Stimulated activated naive CD4-positive, alpha-beta T cell treated with Interleukin-2 at 50 U/mL for 16 hours (primary cell): ENCODE measurements around the gene CDK5RAP3.
A peak's percentile ranks its signal among the peaks of the same experiment; 100 is the strongest.
"Not testable (repeated sequence)": the region's sequence is repeated elsewhere in the genome, so short reads cannot be mapped to it uniquely, and the experiment has no call there.

Source experiments
- DNase-seq: peaks from one replicate; lab custom pipeline; 2025; lab: John Stamatoyannopoulos, UW

The CDK5RAP3 gene

DNA sequence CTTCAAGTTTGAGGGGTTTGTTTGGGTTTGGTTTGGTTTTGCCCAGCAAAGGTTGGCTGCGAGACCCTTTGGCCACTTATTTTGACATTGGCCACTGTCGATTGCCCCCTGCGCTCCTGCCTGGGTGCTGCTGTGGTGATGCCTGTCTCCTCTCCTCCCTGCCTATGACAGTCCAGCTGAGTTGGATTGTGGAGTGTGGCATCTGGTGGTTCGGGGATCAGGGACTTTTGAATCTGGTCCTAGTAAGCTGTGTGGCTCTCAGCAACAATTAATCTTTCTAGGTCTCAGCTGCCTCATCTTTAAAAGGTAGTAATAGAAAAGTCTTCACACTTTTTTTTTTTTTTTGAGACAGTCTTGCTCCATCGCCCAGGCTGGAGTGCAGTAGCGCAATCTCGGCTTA lies 27.1 kb downstream of the CDK5RAP3 start:
- no peak for DNase-seq

DNA sequence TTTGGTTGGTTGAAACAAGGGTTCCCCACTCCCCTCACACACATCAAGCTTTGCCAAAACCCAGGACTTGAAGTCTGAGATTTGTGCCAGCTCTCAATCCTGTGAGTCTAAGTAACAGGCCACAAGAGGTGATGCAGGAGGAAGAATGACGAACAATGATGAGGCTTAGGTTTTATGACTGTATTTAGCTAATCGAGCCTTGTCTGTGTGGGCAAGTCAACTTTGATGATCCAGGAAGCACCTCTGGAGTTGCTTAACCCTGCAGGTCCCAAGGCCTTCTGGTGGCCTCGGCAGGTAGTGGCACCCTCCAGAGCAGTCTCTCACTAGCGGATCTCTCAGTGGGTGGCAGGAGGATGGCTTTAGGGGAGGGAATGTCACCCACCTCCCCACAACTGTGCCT lies 28.7 kb downstream of the CDK5RAP3 start:
- no peak for DNase-seq

DNA sequence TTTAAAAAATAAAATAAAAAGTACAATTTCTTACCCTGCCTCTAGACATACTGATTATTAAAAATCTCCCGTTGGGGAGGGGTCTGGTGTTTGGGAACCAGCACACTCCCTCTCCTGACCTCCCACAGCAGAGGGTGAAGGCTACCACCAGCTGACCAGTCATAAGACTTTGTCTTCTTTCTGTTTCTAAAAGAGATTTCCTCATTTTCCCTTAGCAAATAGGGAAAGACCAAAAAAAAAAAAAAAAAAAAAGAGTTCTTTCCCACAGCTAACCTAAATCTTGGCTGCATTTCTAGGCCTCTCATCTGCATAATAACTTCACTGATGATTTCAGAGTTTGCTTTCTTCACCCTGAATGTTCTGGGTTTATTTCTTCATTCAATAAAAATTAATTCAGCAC lies 30.3 kb downstream of the CDK5RAP3 start:
- DNase-seq, result no peak

DNA sequence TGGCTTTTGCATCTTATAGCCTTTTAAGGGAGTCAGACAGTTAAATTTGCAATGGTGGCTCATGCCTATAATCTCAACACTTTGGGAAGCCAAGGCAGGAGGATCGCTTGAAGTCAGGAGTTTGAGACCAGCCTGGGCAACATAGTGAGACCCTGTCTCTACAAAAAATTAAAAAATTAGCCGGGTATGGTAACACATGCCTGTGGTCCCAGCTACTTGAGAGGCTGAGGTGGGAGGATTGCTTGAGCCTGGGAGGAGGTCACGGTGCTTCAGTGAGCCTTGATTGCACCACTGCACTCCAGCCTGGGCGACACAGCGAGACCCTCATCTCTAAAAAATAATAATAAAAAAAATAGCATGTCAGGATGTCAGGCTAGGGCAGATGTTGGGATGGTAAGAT lies 30.7 kb downstream of the CDK5RAP3 start:
- not testable (repeated sequence) for DNase-seq

DNA sequence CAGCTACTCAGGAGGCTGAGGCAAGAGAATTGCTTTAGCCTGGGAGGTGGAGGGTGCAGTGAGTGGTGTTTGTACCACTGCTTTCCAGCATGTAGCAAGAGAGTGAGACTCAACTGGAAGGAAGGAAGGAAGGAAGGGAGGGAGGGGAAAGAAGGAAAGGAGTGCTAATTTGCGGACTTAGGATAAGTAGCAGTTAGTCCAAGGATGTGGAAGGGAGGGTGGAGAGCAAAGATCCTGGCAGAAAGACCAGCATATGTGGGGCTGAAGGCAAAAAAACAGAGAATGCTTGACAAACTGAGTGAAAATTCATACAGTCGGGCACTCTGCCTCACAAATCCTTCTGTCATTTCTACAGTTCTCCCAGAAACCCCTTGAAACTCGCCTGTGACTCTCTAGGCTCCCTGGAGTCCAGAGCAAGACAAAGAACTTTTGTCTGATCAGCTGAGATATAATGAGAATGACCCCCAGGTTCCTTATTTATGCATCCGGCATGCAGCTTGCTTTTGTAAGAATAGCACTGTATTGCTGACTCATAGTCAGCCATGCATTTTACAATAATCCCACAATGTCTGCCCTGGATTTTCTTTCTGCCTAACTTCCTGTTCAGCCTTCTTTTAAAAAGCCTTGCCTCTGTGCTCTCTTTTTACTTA lies 31.5 kb downstream of the CDK5RAP3 start:
- DNase-seq, result no peak

DNA sequence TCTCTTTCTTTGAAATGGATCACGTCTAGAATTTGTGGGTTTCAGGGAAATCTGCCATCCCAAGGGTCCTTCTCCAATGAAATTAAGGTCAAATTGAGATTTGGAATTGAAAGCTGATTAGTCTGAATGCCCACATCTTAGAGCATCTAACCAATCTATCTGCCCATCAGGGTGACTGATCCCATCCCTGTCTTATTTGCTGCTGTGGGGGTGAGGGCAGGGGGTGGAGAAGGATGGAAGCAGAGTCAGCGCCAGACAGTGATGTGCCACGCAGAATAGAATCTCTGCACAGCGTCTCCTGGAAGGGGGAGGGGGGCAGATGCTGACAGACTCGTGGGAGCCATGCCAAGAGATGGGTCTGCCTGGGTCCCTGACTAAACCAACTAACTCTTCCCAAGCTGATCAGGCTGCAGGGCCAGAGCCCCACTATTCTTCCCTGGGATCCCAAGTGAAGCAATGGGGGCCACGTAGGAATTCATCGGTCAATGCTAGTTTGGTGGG lies 32.1 kb downstream of the CDK5RAP3 start:
- no peak for DNase-seq

DNA sequence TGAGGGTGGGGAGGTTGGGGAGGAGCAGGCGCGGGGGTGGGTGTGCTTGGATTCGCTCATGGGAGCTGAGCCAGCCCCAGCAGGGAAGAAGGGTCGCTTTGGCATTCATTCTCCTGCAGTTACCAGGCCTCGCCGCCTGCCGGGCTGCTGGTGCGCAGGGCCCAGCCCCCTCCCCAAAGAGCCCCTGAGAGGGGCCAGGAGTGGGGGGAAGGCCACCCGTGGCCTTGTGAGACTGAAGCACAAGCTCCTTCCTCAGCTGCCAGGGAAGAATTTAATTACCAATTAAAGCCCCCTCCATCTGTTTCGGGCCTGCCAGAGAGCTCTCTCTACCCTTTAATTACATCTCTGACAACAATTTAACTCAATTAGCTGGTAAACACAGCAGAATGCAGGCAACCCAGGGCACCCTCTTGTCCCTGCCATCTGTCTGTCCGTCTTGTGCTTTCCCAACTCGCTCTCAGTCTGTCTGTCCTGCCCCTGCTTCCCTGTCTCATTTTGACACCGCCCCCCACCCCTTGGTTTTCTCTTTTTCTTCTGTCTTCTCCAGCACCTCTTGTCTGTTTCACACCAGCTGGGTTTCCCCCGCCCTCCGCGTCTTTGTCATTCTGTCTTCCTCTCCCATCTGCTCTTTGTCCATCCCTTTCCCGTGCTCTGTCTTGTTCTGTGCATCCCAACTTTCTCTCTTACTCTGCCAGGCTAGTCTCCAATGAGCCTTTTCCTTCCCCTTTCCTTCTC lies 32.7 kb downstream of the CDK5RAP3 start:
- DNase-seq, result no peak

DNA sequence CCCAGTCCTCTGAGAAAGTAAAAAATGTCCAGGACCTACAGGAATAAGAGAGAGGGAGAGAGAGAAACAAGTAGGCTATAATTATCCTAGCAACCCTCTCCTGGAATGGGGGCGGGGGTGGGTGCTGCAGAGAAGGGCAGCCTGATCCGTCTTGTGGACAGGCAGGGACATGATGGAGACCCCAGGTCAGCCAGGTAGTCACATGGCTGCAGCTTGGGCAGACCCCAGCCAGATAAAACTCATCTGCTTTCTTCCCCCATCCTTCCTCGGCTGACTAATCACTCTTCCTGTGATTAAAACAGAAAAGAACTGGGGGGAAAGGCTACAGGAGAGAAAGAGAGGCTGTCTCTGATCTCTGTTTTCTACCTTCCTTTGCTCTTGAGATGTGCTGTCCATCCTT lies 34.1 kb downstream of the CDK5RAP3 start:
- no peak for DNase-seq

DNA sequence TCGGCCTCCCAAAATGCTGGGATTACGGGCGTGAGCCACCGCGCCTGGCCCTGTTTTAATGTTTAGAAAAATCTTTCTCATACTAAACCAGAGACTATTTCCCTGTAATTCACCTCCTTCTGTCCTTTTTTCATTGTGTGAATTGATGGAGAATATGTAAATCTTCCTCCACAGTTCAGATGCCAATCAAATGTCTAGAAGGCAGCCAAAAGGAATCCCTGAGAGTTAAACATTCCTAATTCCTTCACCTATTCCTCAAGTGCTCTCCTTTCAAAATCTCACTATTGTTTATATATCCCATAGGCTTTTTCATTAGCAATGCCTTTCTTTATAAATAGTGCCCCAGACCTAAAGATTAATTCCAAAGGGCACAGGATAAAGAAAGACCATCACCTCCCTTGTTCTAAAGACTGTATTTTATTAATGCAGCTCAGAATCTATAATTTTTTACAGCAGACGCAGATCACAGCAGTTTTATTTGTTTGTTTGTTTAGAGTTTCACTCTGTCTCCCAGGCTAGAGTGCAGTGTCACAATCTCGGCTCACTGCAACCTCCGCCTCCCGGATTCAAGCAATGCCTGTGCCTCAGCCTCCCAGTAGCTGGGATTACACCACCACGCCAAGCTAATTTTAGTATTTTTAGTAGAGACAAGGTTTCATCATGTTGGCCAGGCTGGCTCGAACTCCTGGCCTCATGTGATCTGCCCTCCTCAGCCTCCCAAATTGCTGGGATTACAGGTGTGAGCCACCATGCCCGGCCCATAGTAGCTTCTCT lies 36.2 kb downstream of the CDK5RAP3 start:
- no peak for DNase-seq

DNA sequence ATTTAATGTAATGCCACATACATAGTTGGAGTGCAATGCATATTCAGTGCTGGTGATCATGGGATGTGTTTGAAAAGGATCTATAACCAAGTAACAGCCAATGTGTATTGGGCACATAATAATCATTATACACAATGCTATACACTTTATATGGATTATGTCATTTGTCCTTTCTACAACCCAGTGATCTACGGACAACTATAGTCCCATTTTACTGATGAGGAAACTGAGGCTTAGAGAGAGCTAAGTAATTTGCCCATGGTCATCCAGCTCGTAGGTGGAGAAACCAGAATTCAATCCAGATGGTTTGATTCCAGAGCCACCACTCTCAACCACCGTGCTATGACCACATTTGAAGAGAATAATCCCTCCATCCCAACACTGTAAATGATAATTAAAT lies 39.3 kb downstream of the CDK5RAP3 start:
- no peak for DNase-seq

DNA sequence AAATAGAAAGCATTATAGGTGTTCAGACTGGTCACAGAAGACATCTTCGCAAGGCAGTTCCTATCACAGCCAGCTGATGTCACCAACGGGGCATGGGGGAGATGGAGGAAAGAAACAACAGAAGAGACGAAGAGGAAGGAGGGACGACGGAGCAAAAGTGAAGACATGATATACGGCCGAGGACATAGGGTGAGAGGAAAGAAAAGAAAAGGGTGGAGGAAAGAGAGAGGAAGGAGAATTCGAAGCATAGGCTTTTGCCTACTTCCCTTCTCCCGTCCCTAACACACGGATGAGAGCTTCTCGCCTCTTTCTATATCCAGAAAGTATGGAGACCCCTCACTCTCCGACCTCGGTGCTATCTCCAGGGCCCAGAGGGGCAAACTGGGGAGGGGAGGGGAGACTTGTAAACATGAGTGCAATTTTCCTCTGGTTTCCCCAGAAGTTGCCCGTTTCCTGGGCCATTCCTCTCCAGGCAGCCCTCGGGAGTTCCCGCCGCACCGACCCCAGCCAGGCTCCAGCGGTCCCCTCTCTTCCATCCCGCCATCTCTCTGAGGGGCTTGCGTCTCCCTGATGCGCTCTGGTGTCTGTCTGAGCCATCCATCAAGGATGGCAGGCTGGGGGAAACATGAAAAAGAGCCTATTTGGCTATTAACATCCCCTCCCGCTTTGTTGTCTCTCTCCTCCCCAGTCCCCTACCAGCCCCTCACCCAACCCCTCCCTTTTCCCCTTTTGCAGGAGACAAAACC lies 40.7 kb downstream of the CDK5RAP3 start:
- peak; percentile 32 for DNase-seq

DNA sequence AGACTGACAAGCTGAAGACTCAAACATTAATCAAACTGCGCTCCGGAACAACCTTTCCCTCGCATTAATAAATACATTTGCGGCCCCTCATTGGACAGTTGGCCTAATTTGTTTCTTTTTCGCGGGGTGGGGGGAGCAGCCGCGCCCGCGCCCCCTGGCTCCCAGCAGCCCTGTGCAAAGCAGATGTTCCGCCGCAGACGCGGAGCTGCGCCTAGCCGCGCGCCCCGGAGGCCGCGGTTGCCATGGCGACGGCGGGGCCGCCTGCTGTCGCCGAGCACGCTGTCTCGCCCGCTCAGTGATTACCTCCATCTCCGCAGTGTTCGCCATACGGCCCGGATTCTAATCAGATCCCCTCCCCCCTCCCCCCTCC lies 41.2 kb downstream of the CDK5RAP3 start:
- DNase-seq, result peak; percentile 46

DNA sequence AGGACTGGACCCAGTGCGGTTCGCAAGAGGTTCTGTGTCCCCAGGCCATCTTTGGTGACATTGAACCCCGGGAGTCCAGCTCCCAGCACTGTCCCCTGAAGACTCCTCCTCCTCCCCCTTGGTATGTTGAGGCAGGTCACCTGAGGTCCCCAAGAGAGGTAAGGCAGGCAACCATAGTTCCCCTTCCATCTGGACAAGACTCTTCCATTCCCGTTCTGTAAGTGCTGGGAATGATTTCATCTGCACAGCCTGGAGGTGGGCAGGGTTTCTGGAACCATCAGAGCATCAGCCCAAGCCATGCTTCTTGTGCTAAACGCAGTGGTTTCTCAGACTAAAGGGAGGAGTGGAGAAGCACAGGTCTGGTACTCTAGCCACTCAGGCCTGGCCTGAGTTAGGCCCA lies 41.7 kb downstream of the CDK5RAP3 start:
- no peak for DNase-seq

DNA sequence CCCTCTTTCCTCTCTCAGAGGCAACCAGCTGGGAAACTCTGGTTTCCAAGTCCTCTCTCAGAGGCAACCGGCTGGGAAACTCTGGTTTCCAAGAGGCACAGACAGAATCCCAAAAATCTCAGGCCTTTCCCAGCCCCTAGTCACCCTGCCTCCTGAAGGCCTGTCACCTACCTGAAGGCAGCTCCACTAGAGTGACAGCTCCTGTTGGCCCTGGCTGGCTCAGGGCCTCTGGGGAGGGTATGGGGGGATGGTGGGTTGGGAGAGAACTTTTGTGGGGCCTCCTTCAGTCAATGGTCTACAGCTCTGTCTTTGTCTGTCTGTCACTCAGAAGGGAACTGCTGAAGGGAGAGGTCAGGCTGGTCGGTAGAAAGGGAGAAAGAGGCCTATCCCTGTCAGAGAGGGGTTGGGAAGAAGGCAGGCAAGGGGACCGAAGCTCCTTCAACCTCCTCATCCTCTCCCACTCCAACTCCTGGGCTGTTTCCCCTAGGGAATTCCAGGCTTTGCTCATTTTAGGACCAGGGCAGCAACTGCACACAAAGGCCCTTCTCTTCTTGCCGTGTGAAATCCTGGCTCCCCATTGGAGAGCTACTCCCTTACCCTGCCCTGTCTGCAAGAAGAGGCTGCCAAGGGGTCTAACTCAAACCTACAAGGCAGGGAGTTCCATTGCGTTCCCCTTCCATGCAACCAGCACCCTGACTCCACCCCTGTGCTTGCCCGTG lies 43.1 kb downstream of the CDK5RAP3 start:
- no peak for DNase-seq

DNA sequence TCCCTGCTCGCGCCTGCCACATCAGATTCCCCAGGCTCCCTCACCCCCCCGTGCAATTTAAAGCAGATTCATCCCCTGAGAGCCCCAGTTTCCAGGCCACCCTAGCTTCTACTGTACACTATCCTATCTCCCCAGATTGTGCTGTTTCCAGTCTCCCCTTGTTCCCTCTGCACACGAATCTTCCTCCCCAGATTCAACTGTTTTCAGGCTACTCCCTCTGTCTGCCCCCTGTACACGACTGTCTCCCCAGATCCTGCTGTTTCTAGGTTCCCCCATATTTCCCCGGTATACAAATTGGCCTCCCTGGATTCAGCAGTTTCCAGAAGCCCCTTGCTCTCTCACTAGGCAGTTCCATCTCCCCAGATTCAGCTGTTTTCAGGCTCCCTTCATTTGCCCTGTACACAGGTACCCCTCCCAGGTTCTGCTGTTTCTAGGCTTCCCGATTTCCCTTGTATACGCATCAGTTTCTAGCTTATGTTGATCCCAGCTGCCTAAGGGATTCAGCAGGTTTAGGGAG lies 43.7 kb downstream of the CDK5RAP3 start:
- DNase-seq, result no peak

DNA sequence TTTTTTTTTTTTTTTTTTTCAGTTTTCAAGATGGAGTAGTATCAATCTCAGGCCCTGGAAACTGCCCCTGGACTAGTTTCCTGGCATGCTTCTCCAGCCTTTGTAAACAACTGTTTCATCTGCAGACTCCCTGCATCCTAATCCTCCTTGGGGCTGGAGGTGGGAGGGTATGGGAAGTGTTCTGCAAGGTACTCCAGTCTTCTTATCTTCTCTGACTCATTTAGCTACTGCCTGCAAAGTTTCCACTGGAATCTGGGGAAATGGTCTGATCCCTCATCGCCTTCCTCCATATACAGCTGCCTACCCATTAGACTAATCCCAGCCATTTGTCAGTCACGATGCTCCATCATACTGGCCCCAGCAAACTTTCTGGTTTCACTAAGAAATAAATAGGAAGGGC lies 45.2 kb downstream of the CDK5RAP3 start:
- DNase-seq, result no peak

DNA sequence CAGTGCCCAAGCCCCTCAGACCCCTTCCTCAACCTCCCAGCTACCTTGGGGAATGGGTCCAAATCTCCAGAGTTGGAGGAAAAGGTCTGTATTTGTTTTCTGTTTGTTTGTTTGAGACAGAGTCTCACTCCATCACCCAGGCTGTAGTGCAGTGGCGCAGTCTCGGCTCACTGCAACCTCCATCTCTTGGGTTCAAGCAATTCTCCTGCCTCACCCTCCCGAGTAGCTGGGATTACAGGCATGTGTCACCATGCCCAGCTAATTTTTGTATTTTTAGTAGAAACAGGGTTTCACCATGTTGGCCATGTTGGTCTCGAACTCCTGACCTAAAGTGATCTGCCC lies 46.9 kb downstream of the CDK5RAP3 start:
- DNase-seq, result not testable (repeated sequence)

DNA sequence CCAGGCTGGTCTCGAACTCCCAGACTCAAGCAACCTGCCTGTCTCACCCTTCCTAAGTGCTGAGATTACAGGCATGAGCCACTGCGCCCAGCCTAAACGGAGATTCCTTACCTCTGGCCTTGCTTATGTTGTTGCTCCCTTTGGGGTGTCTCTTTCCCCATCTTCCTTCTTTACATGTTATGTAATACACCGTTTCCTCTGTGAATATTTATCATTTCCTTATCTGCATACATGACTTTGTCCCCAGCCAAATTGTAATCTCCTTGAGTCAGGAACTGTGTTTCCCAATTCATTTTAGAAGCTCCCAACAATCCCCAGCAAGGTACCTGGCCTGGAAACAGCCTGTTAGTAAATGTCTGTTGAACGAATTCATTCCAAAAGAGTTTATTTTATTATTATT lies 51.0 kb downstream of the CDK5RAP3 start:
- DNase-seq, result no peak

DNA sequence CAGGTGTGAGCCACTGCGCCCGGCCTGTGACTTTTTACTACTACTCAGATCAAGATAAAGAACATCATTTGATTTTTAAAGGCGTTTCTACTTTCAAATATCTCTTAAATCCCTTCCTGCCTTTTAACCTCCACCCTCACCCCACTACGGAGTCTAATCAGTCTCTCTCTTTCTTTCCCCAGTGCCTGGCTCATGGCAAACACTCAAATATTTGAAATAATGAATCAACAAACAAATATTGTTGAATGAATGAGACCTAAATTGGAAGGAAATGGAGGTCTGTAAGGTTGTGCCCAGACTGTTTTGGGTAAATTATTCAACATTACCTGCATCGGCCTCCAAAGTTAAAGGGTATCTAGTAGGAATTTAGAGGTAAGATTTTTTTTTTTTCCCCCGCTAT lies 52.0 kb downstream of the CDK5RAP3 start:
- no peak for DNase-seq

DNA sequence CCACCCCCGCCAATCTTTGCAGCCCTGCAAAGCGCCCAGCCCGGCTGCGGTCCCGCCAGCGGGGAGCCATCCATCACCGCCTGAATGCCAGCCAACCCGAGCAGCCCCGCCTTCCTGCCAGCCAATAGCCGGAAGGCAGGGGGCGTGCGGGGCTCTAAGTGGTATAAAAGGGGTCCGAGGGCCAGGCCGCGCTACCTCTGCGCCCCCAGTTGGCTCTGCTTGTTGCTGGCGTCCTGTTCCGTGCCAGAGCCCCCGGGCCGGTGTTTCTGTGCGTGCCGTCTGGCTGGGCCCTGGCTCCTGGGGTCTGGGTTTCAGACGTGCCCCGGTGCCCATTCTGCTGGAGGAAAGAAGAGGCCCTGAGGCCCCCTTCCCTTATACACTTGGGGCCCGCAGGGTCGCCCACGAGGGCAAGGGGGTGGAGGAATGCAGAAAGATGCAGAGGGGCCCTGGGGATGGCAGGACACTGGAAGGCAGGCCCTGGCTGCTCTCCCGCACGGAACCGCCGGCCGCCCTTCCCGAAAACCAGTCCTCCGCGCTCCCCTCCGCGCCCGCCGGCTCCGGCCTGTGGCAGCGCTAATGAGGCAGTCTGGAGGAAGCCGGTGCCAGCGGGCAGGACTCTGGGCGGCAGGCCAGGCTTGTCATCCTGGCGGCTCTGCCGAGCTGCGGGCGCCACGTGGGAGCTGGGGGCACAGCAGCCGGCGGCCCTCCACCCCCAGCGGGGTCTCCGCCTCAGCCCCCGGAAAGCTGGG lies 52.7 kb downstream of the CDK5RAP3 start:
- peak; percentile 16 for DNase-seq
